Prostate gland (tissue), 2 donors: ENCODE measurements around the gene RAB12.

Experiments
- POLR2A ChIP-seq: fragments of 450-650 bp; IDR thresholded peaks from one replicate; pipeline ENCODE4 v1.6.1; 2016; ENCODE audit warnings: antibody characterized with exemption, mild to moderate bottlenecking
- POLR2AphosphoS5 ChIP-seq: sonication (generic); formaldehyde crosslinking; IDR thresholded peaks from one replicate; pipeline ENCODE4 v1.6.1; 2017; ENCODE audit warnings: antibody characterized with exemption
- TF ChIP-seq, protein P1 (sequence below), 4 experiments: fragments of 200-600 bp in 2 of 4; fragments of 450-650 bp in 2 of 4; sonication (generic) in 2 of 4; IDR thresholded peaks; 1 replicate in 3 of 4; 2 replicates in 1 of 4; pipeline ENCODE4 v1.5.1; 2016 to 2019; ENCODE audit warnings: antibody characterized with exemption in 4 of 4, mild to moderate bottlenecking in 2 of 4, moderate library complexity in 2 of 4

DNA sequence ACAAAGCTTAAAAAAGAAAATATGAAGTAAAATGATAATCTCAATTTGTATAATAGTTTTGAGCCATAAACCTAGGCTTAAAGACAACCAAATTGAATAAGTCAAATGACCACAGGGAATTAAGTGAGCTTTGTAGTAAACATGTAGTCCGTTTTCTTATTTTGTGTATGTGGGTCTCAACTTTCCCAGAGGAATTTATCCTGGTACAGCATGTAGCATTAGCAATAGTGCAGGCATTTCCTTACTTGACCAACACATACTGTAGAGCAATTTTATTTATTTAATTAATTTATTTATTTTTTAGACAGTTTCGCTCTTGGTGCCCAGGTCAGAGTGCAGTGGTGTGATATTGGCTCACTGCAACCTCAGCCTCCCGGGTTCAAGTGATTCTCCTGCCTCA, 58.6 kb downstream of the RAB12 start:
- TF ChIP-seq, protein P1, sequence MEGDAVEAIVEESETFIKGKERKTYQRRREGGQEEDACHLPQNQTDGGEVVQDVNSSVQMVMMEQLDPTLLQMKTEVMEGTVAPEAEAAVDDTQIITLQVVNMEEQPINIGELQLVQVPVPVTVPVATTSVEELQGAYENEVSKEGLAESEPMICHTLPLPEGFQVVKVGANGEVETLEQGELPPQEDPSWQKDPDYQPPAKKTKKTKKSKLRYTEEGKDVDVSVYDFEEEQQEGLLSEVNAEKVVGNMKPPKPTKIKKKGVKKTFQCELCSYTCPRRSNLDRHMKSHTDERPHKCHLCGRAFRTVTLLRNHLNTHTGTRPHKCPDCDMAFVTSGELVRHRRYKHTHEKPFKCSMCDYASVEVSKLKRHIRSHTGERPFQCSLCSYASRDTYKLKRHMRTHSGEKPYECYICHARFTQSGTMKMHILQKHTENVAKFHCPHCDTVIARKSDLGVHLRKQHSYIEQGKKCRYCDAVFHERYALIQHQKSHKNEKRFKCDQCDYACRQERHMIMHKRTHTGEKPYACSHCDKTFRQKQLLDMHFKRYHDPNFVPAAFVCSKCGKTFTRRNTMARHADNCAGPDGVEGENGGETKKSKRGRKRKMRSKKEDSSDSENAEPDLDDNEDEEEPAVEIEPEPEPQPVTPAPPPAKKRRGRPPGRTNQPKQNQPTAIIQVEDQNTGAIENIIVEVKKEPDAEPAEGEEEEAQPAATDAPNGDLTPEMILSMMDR (IDR thresholded peaks at IDR 0.05), result no peak
- TF ChIP-seq POLR2AphosphoS5 (no peak), POLR2A (no peak)
